GM19240 (cell line): ENCODE measurements around the gene LZTR1.
A peak's percentile ranks its signal among the peaks of the same experiment; 100 is the strongest.
"Not testable (repeated sequence)": the region's sequence is repeated elsewhere in the genome, so short reads cannot be mapped to it uniquely, and the experiment has no call there.

Experiments used
- DNase-seq: peaks from one replicate; pipeline ENCODE4 v3.0.0; 2011; ENCODE audit warnings: low spot score; ENCODE audit not compliant: insufficient read length

LZTR1 gene

GRCh38 chr22:20995329-20996030 lies 13.4 kb downstream of the LZTR1 start:
- DNase-seq = no peak

- DNase-seq = no peak
Observed at GRCh38 chr22:20996031-20996410, 13.9 kb downstream of the LZTR1 start.

- no peak for DNase-seq
Observed at GRCh38 chr22:20996598-20997535, 14.8 kb downstream of the LZTR1 start.

- DNase-seq = no peak
Observed at GRCh38 chr22:20997536-20998257, 15.6 kb downstream of the LZTR1 start.

- no peak for DNase-seq
Observed at GRCh38 chr22:20998411-20999336, 16.6 kb downstream of the LZTR1 start.

- no peak for DNase-seq
Observed at GRCh38 chr22:20999350-21000206, 17.5 kb downstream of the LZTR1 start.

- DNase-seq = no peak
Observed at GRCh38 chr22:21000207-21000986, 18.3 kb downstream of the LZTR1 start.

- no peak for DNase-seq
Observed at GRCh38 chr22:21000987-21001600, 19.0 kb downstream of the LZTR1 start.

GRCh38 chr22:21001601-21002325 lies 19.7 kb downstream of the LZTR1 start, which contains the start of gene THAP7:
THAP7 (minus strand) TSS chr22:21002118; CDS start chr22:21001911, 207 bp downstream.
- peak; percentile 91 for DNase-seq

- DNase-seq = no peak
Observed at GRCh38 chr22:21003782-21004181, 21.7 kb downstream of the LZTR1 start.

- not testable (repeated sequence) for DNase-seq
Observed at GRCh38 chr22:21009208-21009607, 27.1 kb downstream of the LZTR1 start.

GRCh38 chr22:21009638-21010425 lies 27.7 kb downstream of the LZTR1 start:
- no peak for DNase-seq

- DNase-seq = no peak
Observed at GRCh38 chr22:21010426-21011113, 28.5 kb downstream of the LZTR1 start.

- DNase-seq = no peak
Observed at GRCh38 chr22:21012446-21013407, 30.6 kb downstream of the LZTR1 start.

GRCh38 chr22:21013657-21014201 lies 31.6 kb downstream of the LZTR1 start:
- no peak for DNase-seq
